WTC11 (cell line): ENCODE results near the gene HPSE2. TPM values are rescaled to one million over a fixed set of nuclear protein-coding genes. Genes with fewer than 3 reads are reported as not detected.

Source experiments
- ATAC-seq: fragments of 200-7000 bp; cut with Tn5 transposase; 2 replicates; pipeline ENCODE4 v1.10.0; 2021; ENCODE audit warnings: mild to moderate bottlenecking, moderate library complexity
- CTCF ChIA-PET: fragments of 300-600 bp; sonication (Branson Sonifier 250); formaldehyde crosslinking; loops from one replicate; lab custom pipeline; 2021; ENCODE audit warnings: antibody characterized with exemption; lab: Charles Lee
- POLR2A ChIA-PET: fragments of 350-600 bp; sonication (Branson Sonifier 250); formaldehyde crosslinking; loops from one replicate; lab custom pipeline; 2021; ENCODE audit warnings: antibody characterized with exemption; lab: Charles Lee
- DNase-seq: peaks from one replicate; pipeline ENCODE4 v3.0.0; 2021; ENCODE audit warnings: low spot score
- H3K27ac Mint-ChIP-seq: 2 replicates; pipeline ENCODE4 v1.8.0; 2021; ENCODE audit warnings: mixed read lengths
- H3K27me3 Mint-ChIP-seq: 2 replicates; pipeline ENCODE4 v1.8.0; 2021; ENCODE audit warnings: low read depth, mild to moderate bottlenecking, moderate library complexity, mixed read lengths
- H3K36me3 Mint-ChIP-seq: 2 replicates; pipeline ENCODE4 v1.8.0; 2021; ENCODE audit warnings: mixed read lengths
- H3K4me1 Mint-ChIP-seq: 2 replicates; pipeline ENCODE4 v1.8.0; 2022; ENCODE audit warnings: mixed read lengths
- H3K4me3 Mint-ChIP-seq: 2 replicates; pipeline ENCODE4 v1.8.0; 2021; ENCODE audit warnings: mild to moderate bottlenecking, moderate library complexity, mixed read lengths
- H3K9me3 Mint-ChIP-seq: 2 replicates; pipeline ENCODE4 v1.8.0; 2021; ENCODE audit warnings: mixed read lengths
- AR ChIP-seq: fragments of 250-450 bp; sonication (Bioruptor Pico); IDR thresholded peaks from 2 replicates; pipeline ENCODE4 v1.9.0; 2021; ENCODE audit warnings: mild to moderate bottlenecking
- ATF2 ChIP-seq: sonication (generic); formaldehyde crosslinking; IDR thresholded peaks from 2 replicates; pipeline ENCODE4 v1.8.1; 2022; ENCODE audit warnings: low read depth, missing genetic modification reagents, borderline replicate concordance
- CBFB ChIP-seq: sonication (generic); formaldehyde crosslinking; IDR thresholded peaks from 2 replicates; pipeline ENCODE4 v1.8.1; 2022; ENCODE audit warnings: mild to moderate bottlenecking, low read depth, missing genetic modification reagents
- CDX4 ChIP-seq: fragments of 250-450 bp; sonication (Bioruptor Pico); IDR thresholded peaks from 2 replicates; pipeline ENCODE4 v1.9.0; 2021; ENCODE audit warnings: moderate library complexity, mild to moderate bottlenecking, inconsistent platforms, borderline replicate concordance
- CREB1 ChIP-seq: sonication (generic); formaldehyde crosslinking; IDR thresholded peaks from 2 replicates; pipeline ENCODE4 v1.8.0; 2023; ENCODE audit warnings: mild to moderate bottlenecking, missing genetic modification reagents
- E2F5 ChIP-seq: sonication (generic); formaldehyde crosslinking; IDR thresholded peaks from 2 replicates; pipeline ENCODE4 v1.8.1; 2022; ENCODE audit warnings: mild to moderate bottlenecking, moderate library complexity, missing genetic modification reagents
- FOXP1 ChIP-seq: sonication (generic); formaldehyde crosslinking; IDR thresholded peaks from 2 replicates; pipeline ENCODE4 v1.8.0; 2022; ENCODE audit warnings: missing genetic modification reagents, mild to moderate bottlenecking, moderate library complexity, borderline replicate concordance
- FOXP4 ChIP-seq: sonication (generic); formaldehyde crosslinking; IDR thresholded peaks from 2 replicates; pipeline ENCODE4 v1.8.0; 2022; ENCODE audit warnings: mild to moderate bottlenecking, missing genetic modification reagents
- GABPB1 ChIP-seq: sonication (generic); formaldehyde crosslinking; IDR thresholded peaks from 2 replicates; pipeline ENCODE4 v1.8.1; 2023; ENCODE audit warnings: mild to moderate bottlenecking, missing genetic modification reagents
- GTF2I ChIP-seq: fragments of 250-450 bp; sonication (Bioruptor Pico); conservative IDR thresholded peaks from 2 replicates; pipeline ENCODE4 v1.4.0; 2021; ENCODE audit warnings: mild to moderate bottlenecking
- MAX ChIP-seq: sonication (generic); formaldehyde crosslinking; IDR thresholded peaks from 2 replicates; pipeline ENCODE4 v1.8.0; 2022; ENCODE audit warnings: mild to moderate bottlenecking, missing genetic modification reagents
- RORB ChIP-seq: fragments of 250-450 bp; sonication (Bioruptor Pico); IDR thresholded peaks from 2 replicates; pipeline ENCODE4 v1.9.0; 2021; ENCODE audit warnings: mild to moderate bottlenecking
- SMAD4 ChIP-seq: sonication (generic); formaldehyde crosslinking; IDR thresholded peaks from 2 replicates; pipeline ENCODE4 v1.8.0; 2022; ENCODE audit warnings: mild to moderate bottlenecking, missing genetic modification reagents
- ZNF232 ChIP-seq: sonication (generic); formaldehyde crosslinking; IDR thresholded peaks from 2 replicates; pipeline ENCODE4 v1.8.0; 2022; ENCODE audit warnings: mild to moderate bottlenecking, missing genetic modification reagents
- total RNA-seq: library from RNA; stranded (reverse); gene quantifications from 3 replicates; pipeline ENCODE4 v1.2.3, GENCODE V29; 2021

Gene HPSE2
- total RNA-seq, 1 experiment from 2014 or later: 0.66 TPM

GRCh38 chr10:98832738-98833137, 402.9 kb downstream of the HPSE2 start (continued):
- no peak for TF ChIP-seq FOXP4

- no peak for ATAC-seq
- H3K4me3 Mint-ChIP-seq: no peak overlapping the region
- H3K36me3 Mint-ChIP-seq: no peaks in the 10 kb centered on the region
- peaks cover 12% of the 10 kb centered on the region for H3K9me3 Mint-ChIP-seq
- H3K27me3 Mint-ChIP-seq: no peaks in the 10 kb centered on the region
- CTCF ChIA-PET: interaction anchor here (1.2 to 2.8 kb wide), 2 partner anchors 20 to 365 kb away, joined by 6 to 9 read pairs; no protein-coding TSS in a partner anchor
- no peak overlapping the region for H3K27ac Mint-ChIP-seq
- no peak for DNase-seq
- peaks cover 30% of the 10 kb centered on the region for H3K4me1 Mint-ChIP-seq
- no peak for TF ChIP-seq CREB1
- no peak for TF ChIP-seq GTF2I
- no peak for TF ChIP-seq MAX (CRISPR knock-in tag)
- TF ChIP-seq CBFB (CRISPR knock-in tag): no peak
- POLR2A ChIA-PET: no interaction called here
These were observed 403.5 kb downstream of the HPSE2 start for GRCh38 chr10:98832196-98832595.

- no peak for ATAC-seq
- peaks cover 12% of the 10 kb centered on the region for H3K9me3 Mint-ChIP-seq
These were observed 404.3 kb downstream of the HPSE2 start for GRCh38 chr10:98831391-98831790.

More at GRCh38 chr10:98831391-98831790, 404.3 kb downstream of the HPSE2 start:
- H3K27me3 Mint-ChIP-seq: no peaks in the 10 kb centered on the region
- peaks cover 29% of the 10 kb centered on the region for H3K4me1 Mint-ChIP-seq
- no peak for DNase-seq
- TF ChIP-seq ZNF232 (CRISPR knock-in tag): no peak
- TF ChIP-seq AR (CRISPR knock-in tag): no peak
- no peak for TF ChIP-seq FOXP1
- no peak for TF ChIP-seq SMAD4 (CRISPR knock-in tag)
- no peak for TF ChIP-seq CDX4 (CRISPR knock-in tag)
- TF ChIP-seq GTF2I: no peak
- no peak for TF ChIP-seq ATF2
- TF ChIP-seq RORB: no peak
- TF ChIP-seq E2F5 (CRISPR knock-in tag): no peak
- TF ChIP-seq GABPB1: no peak
- TF ChIP-seq, all 79 proteins: peak for 0
- POLR2A ChIA-PET: no interaction called here
- CTCF ChIA-PET: interaction anchor here (2.8 kb wide), 1 partner anchor 21 kb away, joined by 9 read pairs; no protein-coding TSS in a partner anchor
- Mint-ChIP-seq H3K4me3 (no peak overlapping the region), H3K36me3 (no peaks in the 10 kb centered on the region), H3K27ac (no peak overlapping the region)
